ENCODE measurements around the gene BRAT1.

DNA sequence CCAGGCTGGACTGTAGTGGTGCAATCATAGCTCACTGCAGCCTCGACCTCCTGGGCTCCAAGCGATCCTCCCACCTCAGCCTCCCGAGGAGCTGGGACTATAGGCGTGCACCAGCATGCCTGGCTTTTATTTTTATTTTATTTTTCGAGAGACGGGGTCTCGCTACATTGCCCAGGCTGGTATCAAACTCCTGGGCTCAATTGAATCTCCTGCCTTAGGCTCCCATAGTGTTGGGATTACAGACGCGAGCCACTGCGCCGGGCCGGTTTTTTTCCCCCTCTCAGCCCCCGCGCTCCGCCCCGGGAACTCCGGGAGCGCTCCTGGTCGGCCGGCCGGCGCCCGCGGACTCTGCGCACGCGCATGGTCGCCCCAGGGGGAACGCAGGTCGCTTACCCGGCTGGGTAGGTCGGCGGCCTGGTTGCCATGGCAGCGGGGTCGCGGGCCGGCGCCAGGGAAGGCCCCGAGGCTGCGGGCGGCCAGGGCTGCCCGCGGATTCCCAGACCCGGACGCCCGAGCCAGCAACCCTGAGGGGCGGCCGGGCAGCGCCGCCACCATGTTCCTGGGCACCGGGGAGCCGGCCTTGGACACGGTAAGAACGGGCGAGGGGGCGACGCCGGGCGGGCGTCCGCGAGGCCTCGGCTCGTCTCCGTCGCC is 3.4 kb upstream of the BRAT1 start, which contains the start of gene IQCE:
- TF ChIP-seq, protein P1, sequence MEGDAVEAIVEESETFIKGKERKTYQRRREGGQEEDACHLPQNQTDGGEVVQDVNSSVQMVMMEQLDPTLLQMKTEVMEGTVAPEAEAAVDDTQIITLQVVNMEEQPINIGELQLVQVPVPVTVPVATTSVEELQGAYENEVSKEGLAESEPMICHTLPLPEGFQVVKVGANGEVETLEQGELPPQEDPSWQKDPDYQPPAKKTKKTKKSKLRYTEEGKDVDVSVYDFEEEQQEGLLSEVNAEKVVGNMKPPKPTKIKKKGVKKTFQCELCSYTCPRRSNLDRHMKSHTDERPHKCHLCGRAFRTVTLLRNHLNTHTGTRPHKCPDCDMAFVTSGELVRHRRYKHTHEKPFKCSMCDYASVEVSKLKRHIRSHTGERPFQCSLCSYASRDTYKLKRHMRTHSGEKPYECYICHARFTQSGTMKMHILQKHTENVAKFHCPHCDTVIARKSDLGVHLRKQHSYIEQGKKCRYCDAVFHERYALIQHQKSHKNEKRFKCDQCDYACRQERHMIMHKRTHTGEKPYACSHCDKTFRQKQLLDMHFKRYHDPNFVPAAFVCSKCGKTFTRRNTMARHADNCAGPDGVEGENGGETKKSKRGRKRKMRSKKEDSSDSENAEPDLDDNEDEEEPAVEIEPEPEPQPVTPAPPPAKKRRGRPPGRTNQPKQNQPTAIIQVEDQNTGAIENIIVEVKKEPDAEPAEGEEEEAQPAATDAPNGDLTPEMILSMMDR (conservative IDR thresholded peaks at IDR 0.05): no peak
- TF ChIP-seq EZH2 (IDR thresholded peaks at IDR 0.05; ENCODE audit: low read depth): no peak
